SK-N-MC (cell line): ENCODE data around the gene CAMK2A.

Experiments
- EZH2 ChIP-seq: fragments of 200-600 bp; sonication (generic); IDR thresholded peaks from one replicate; pipeline ENCODE4 v1.6.1; 2017; ENCODE audit warnings: antibody characterized with exemption
- POLR2AphosphoS5 ChIP-seq: IDR thresholded peaks from 2 replicates; pipeline ENCODE4 v1.6.1; 2012; ENCODE audit warnings: mild to moderate bottlenecking, low read depth, low read length, borderline replicate concordance

GRCh38 chr5:150209099-150209635, 80.4 kb downstream of the CAMK2A start:
- no peak for TF ChIP-seq POLR2AphosphoS5
- no peak for TF ChIP-seq EZH2
